Right renal pelvis (tissue), 4 donors: ENCODE results near the gene LATS2. TPM values are rescaled to one million over a fixed set of nuclear protein-coding genes. Genes with fewer than 3 reads are reported as not detected.
"Not testable (repeated sequence)": the region's sequence is repeated elsewhere in the genome, so short reads cannot be mapped to it uniquely, and the experiment has no call there.

Experiments used
- DNase-seq, 4 donors: peaks; one replicate each; pipeline ENCODE4 v3.0.0-alpha.2; 2013; ENCODE audit warnings: low read depth in 4 of 4, low spot score in 3 of 4, missing footprints in 1 of 4
- polyA plus RNA-seq, 4 donors: library from polyadenylated mRNA; unstranded; fragments of 120-200 nt; gene quantifications; one replicate each; pipeline ENCODE4 v1.2.1, GENCODE V29; 2013; ENCODE audit not compliant: insufficient read length in 4 of 4

LATS2 gene
- polyA plus RNA-seq, 4 donors = 26.6 to 29.6 (median 28.0) TPM

- DNase-seq = peak in 1 of 4 donors; percentile 42
Measured at GRCh38 chr13:21075379-21076249, 14.2 kb upstream of the LATS2 start.

GRCh38 chr13:21075011-21075378, 13.6 kb upstream of the LATS2 start:
- no peak for DNase-seq

- DNase-seq = no peak
Measured at GRCh38 chr13:21074546-21074945, 13.2 kb upstream of the LATS2 start.

- DNase-seq = no peak
Measured at GRCh38 chr13:21071924-21072323, 10.5 kb upstream of the LATS2 start.

GRCh38 chr13:21071015-21071414, 9.6 kb upstream of the LATS2 start:
- no peak for DNase-seq

- DNase-seq = no peak
Measured at GRCh38 chr13:21069561-21070004, 8.2 kb upstream of the LATS2 start.

- no peak for DNase-seq
Measured at GRCh38 chr13:21067848-21068247, 6.5 kb upstream of the LATS2 start.

- DNase-seq = no peak
Measured at GRCh38 chr13:21066946-21067345, 5.6 kb upstream of the LATS2 start.

GRCh38 chr13:21065686-21066085, 4.3 kb upstream of the LATS2 start:
- no peak for DNase-seq

GRCh38 chr13:21063031-21063430, 1.6 kb upstream of the LATS2 start:
- no peak for DNase-seq

- DNase-seq = no peak
Measured at GRCh38 chr13:21060338-21061028, 903 bp downstream of the LATS2 start.

- DNase-seq = no peak
Measured at GRCh38 chr13:21059641-21060337, 1.6 kb downstream of the LATS2 start.

- no peak for DNase-seq
Measured at GRCh38 chr13:21058361-21058760, 3.0 kb downstream of the LATS2 start.

- DNase-seq = no peak
Measured at GRCh38 chr13:21055511-21056045, 5.8 kb downstream of the LATS2 start.

- no peak for DNase-seq
Measured at GRCh38 chr13:21055016-21055415, 6.4 kb downstream of the LATS2 start.

GRCh38 chr13:21054313-21054712, 7.1 kb downstream of the LATS2 start:
- no peak for DNase-seq

- DNase-seq = no peak
Measured at GRCh38 chr13:21053231-21053630, 8.2 kb downstream of the LATS2 start.

GRCh38 chr13:21051675-21052074, 9.7 kb downstream of the LATS2 start:
- no peak for DNase-seq

GRCh38 chr13:21050288-21051197, 10.8 kb downstream of the LATS2 start:
- no peak for DNase-seq

GRCh38 chr13:21049731-21050130, 11.7 kb downstream of the LATS2 start:
- DNase-seq = not testable (repeated sequence)
